ENCODE results near the gene RUNX2.

The RUNX2 gene

GRCh38 chr6:45477790-45478189, 149.7 kb downstream of the RUNX2 start:
- in situ Hi-C loops (cut with MboI; ENCODE audit: low sequenced_read_pairs) = no loop called here

GRCh38 chr6:45478240-45478639, 150.1 kb downstream of the RUNX2 start:
- in situ Hi-C loops (cut with MboI; ENCODE audit: low sequenced_read_pairs) = no loop called here

- in situ Hi-C loops (cut with MboI; ENCODE audit: low sequenced_read_pairs) = no loop called here
Observed at GRCh38 chr6:45479834-45480751, 152.0 kb downstream of the RUNX2 start.

GRCh38 chr6:45480752-45481415, 152.8 kb downstream of the RUNX2 start:
- in situ Hi-C loops (cut with MboI; ENCODE audit: low sequenced_read_pairs) = no loop called here

- in situ Hi-C loops (cut with MboI; ENCODE audit: low sequenced_read_pairs) = no loop called here
Observed at GRCh38 chr6:45483021-45483420, 154.9 kb downstream of the RUNX2 start.

- in situ Hi-C loops (cut with MboI; ENCODE audit: low sequenced_read_pairs) = no loop called here
Observed at GRCh38 chr6:45483501-45483900, 155.4 kb downstream of the RUNX2 start.

- in situ Hi-C loops (cut with MboI; ENCODE audit: low sequenced_read_pairs) = no loop called here
Observed at GRCh38 chr6:45486736-45487135, 158.6 kb downstream of the RUNX2 start.

- in situ Hi-C loops (cut with MboI; ENCODE audit: low sequenced_read_pairs) = no loop called here
Observed at GRCh38 chr6:45487645-45488044, 159.5 kb downstream of the RUNX2 start.

GRCh38 chr6:45488269-45488668, 160.1 kb downstream of the RUNX2 start:
- in situ Hi-C loops (cut with MboI; ENCODE audit: low sequenced_read_pairs) = no loop called here

GRCh38 chr6:45488889-45489288, 160.8 kb downstream of the RUNX2 start:
- in situ Hi-C loops (cut with MboI; ENCODE audit: low sequenced_read_pairs) = no loop called here

GRCh38 chr6:45491048-45491735, 163.1 kb downstream of the RUNX2 start:
- in situ Hi-C loops (cut with MboI; ENCODE audit: low sequenced_read_pairs) = no loop called here

- in situ Hi-C loops (cut with MboI; ENCODE audit: low sequenced_read_pairs) = no loop called here
Observed at GRCh38 chr6:45491874-45492273, 163.7 kb downstream of the RUNX2 start.

GRCh38 chr6:45493761-45494160, 165.6 kb downstream of the RUNX2 start:
- in situ Hi-C loops (cut with MboI; ENCODE audit: low sequenced_read_pairs) = no loop called here

GRCh38 chr6:45494416-45495135, 166.4 kb downstream of the RUNX2 start:
- in situ Hi-C loops (cut with MboI; ENCODE audit: low sequenced_read_pairs) = no loop called here

GRCh38 chr6:45495429-45496084, 167.4 kb downstream of the RUNX2 start:
- in situ Hi-C loops (cut with MboI; ENCODE audit: low sequenced_read_pairs) = no loop called here

GRCh38 chr6:45496085-45496433, 167.9 kb downstream of the RUNX2 start:
- in situ Hi-C loops (cut with MboI; ENCODE audit: low sequenced_read_pairs) = no loop called here

GRCh38 chr6:45498591-45498990, 170.5 kb downstream of the RUNX2 start:
- in situ Hi-C loops (cut with MboI; ENCODE audit: low sequenced_read_pairs) = no loop called here

GRCh38 chr6:45500924-45501816, 173.0 kb downstream of the RUNX2 start:
- in situ Hi-C loops (cut with MboI; ENCODE audit: low sequenced_read_pairs) = no loop called here

GRCh38 chr6:45502456-45502855, 174.3 kb downstream of the RUNX2 start:
- in situ Hi-C loops (cut with MboI; ENCODE audit: low sequenced_read_pairs) = no loop called here

GRCh38 chr6:45504947-45505346, 176.8 kb downstream of the RUNX2 start:
- in situ Hi-C loops (cut with MboI; ENCODE audit: low sequenced_read_pairs) = no loop called here

Data from HL-60/S4 treated with retinoic acid at 250 ng/mL for 4 days and 3 days (cell line).